ENCODE data around the gene GRAMD2A. TPM values are rescaled to one million over a fixed set of nuclear protein-coding genes. Genes with fewer than 3 reads are reported as not detected.
A peak's percentile ranks its signal among the peaks of the same experiment; 100 is the strongest.

Gene GRAMD2A
- total RNA-seq, 4 donors from 2014 or later, result 0.41 to 1.4 TPM; not detected in 2

- no peaks in the 10 kb centered on the region for H3K9me3 ChIP-seq
- peak overlapping the region in 2 of 4 donors; percentile 20 to 34 for H3K4me3 ChIP-seq
- in situ Hi-C loops (cut with MboI; ENCODE audit: low pct_ligation_motif_present in 1 of 4, low pct_unique_long_range_greater_than_20kb in 1 of 4, low sequenced_read_pairs in 3 of 4), result no loop called here
- peaks cover 5 to 8% (median 7%) of the 10 kb centered on the region in 4 donors for H3K4me1 ChIP-seq
- DNase-seq, result peak; percentile 33
- H3K36me3 ChIP-seq, result no peaks in the 10 kb centered on the region
- H3K27me3 ChIP-seq, result peaks cover 49% of the 10 kb centered on the region
- no peak for TF ChIP-seq POLR2AphosphoS5 (IDR thresholded peaks at IDR 0.05)
- TF ChIP-seq POLR2A (IDR thresholded peaks at IDR 0.05), result no peak
- TF ChIP-seq EP300 (IDR thresholded peaks at IDR 0.05; ENCODE audit: low read depth), result no peak
- no peak for TF ChIP-seq CTCF (IDR thresholded peaks at IDR 0.05)
- H3K27ac ChIP-seq, result no peak overlapping the region
- intact Hi-C loops (cut with DNase I; ENCODE audit: low total_unique reads), result no loop called here
- 7 to 17% methylated on average over 1 to 34 of the region's 34 CpGs for WGBS, 2 donors (ENCODE audit: low coverage in 1 of 2)
These were observed 13.3 kb downstream of the GRAMD2A start for GRCh38 chr15:72184165-72184811.

- no peaks in the 10 kb centered on the region for H3K9me3 ChIP-seq
- H3K27me3 ChIP-seq, result peaks cover 49% of the 10 kb centered on the region
- intact Hi-C loops (cut with DNase I; ENCODE audit: low total_unique reads), result no loop called here
- peak overlapping the region in 1 of 4 donors; percentile 34 for H3K4me3 ChIP-seq
- in situ Hi-C loops (cut with MboI; ENCODE audit: low pct_ligation_motif_present in 1 of 4, low pct_unique_long_range_greater_than_20kb in 1 of 4, low sequenced_read_pairs in 3 of 4), result no loop called here
- H3K36me3 ChIP-seq, result no peaks in the 10 kb centered on the region
- WGBS, 2 donors (ENCODE audit: low coverage in 1 of 2), result 35 to 80% methylated on average over 2 to 12 of the region's 12 CpGs
- no peak overlapping the region for H3K27ac ChIP-seq
- TF ChIP-seq POLR2A (IDR thresholded peaks at IDR 0.05) (no peak), CTCF (IDR thresholded peaks at IDR 0.05) (no peak), EP300 (IDR thresholded peaks at IDR 0.05; ENCODE audit: low read depth) (no peak), POLR2AphosphoS5 (IDR thresholded peaks at IDR 0.05) (no peak)
- peaks cover 5 to 8% (median 7%) of the 10 kb centered on the region in 4 donors for H3K4me1 ChIP-seq
- no peak for DNase-seq
These were observed 13.8 kb downstream of the GRAMD2A start for GRCh38 chr15:72183781-72184164.

- DNase-seq, result no peak
- Histone ChIP-seq H3K9me3 (no peaks in the 10 kb centered on the region), H3K27ac (no peak overlapping the region), H3K36me3 (no peaks in the 10 kb centered on the region), H3K4me1 (peaks cover 5 to 8% (median 7%) of the 10 kb centered on the region in 4 donors), H3K4me3 (no peak overlapping the region), H3K27me3 (peaks cover 49% of the 10 kb centered on the region)
- in situ Hi-C loops (cut with MboI; ENCODE audit: low pct_ligation_motif_present in 1 of 4, low pct_unique_long_range_greater_than_20kb in 1 of 4, low sequenced_read_pairs in 3 of 4), result no loop called here
- TF ChIP-seq EP300 (IDR thresholded peaks at IDR 0.05; ENCODE audit: low read depth), result no peak
- TF ChIP-seq POLR2AphosphoS5 (IDR thresholded peaks at IDR 0.05), result no peak
- no peak for TF ChIP-seq POLR2A (IDR thresholded peaks at IDR 0.05)
- no peak for TF ChIP-seq CTCF (IDR thresholded peaks at IDR 0.05)
- 40 to 82% methylated on average over 1 to 3 of the region's 3 CpGs for WGBS, 2 donors (ENCODE audit: low coverage in 1 of 2)
- intact Hi-C loops (cut with DNase I; ENCODE audit: low total_unique reads), result no loop called here
These were observed 14.9 kb downstream of the GRAMD2A start for GRCh38 chr15:72182673-72183072.

GRCh38 chr15:72182244-72182643, 15.3 kb downstream of the GRAMD2A start:
- Histone ChIP-seq H3K9me3 (no peaks in the 10 kb centered on the region), H3K4me1 (peaks cover 5 to 8% (median 7%) of the 10 kb centered on the region in 4 donors), H3K36me3 (no peaks in the 10 kb centered on the region), H3K27me3 (peaks cover 49% of the 10 kb centered on the region), H3K27ac (no peak overlapping the region), H3K4me3 (no peak overlapping the region)
- DNase-seq, result no peak
- in situ Hi-C loops (cut with MboI; ENCODE audit: low pct_ligation_motif_present in 1 of 4, low pct_unique_long_range_greater_than_20kb in 1 of 4, low sequenced_read_pairs in 3 of 4) (no loop called here), intact Hi-C loops (cut with DNase I; ENCODE audit: low total_unique reads) (no loop called here)
- TF ChIP-seq EP300 (IDR thresholded peaks at IDR 0.05; ENCODE audit: low read depth) (no peak), CTCF (IDR thresholded peaks at IDR 0.05) (no peak), POLR2A (IDR thresholded peaks at IDR 0.05) (no peak)
- WGBS, 2 donors (ENCODE audit: low coverage in 1 of 2), result 89 to 100% methylated on average over 1 to 3 of the region's 3 CpGs

Measured in transverse colon (tissue), 4 donors.